Posterior vena cava (tissue), 2 donors: ENCODE results near the gene SYT12. TPM values are rescaled to one million over a fixed set of nuclear protein-coding genes. Genes with fewer than 3 reads are reported as not detected.

ENCODE experiments used
- DNase-seq: peaks from one replicate; pipeline ENCODE4 v3.0.0-alpha.2; 2020; ENCODE audit warnings: low spot score
- intact Hi-C, 2 donors: fragments of 100-400 bp; cut with DNase I; formaldehyde crosslinking; loops; one replicate each; pipeline versions ENCODE4 v1.14.1 to v1.14.2; 2022 to 2023
- total RNA-seq, 2 donors: library from RNA; stranded (reverse); fragmentation: NEBNext Ultra II Directional; extraction: Animal tissue kit (Norgen Biotek cat#: 25700); gene quantifications; one replicate each; pipeline ENCODE4 v1.2.1, GENCODE V29; 2021
- donor health status: DM: yes; HTN: yes; CAD: no.
- donor health status: DM: yes; HTN: yes; CAD: no.

The SYT12 gene
- total RNA-seq, 2 donors from 2014 or later: 0.37 to 0.67 TPM

- intact Hi-C loops: no loop called here
- DNase-seq: no peak
These were observed 28.4 kb downstream of the SYT12 start for GRCh38 chr11:67051180-67051893.

DNA sequence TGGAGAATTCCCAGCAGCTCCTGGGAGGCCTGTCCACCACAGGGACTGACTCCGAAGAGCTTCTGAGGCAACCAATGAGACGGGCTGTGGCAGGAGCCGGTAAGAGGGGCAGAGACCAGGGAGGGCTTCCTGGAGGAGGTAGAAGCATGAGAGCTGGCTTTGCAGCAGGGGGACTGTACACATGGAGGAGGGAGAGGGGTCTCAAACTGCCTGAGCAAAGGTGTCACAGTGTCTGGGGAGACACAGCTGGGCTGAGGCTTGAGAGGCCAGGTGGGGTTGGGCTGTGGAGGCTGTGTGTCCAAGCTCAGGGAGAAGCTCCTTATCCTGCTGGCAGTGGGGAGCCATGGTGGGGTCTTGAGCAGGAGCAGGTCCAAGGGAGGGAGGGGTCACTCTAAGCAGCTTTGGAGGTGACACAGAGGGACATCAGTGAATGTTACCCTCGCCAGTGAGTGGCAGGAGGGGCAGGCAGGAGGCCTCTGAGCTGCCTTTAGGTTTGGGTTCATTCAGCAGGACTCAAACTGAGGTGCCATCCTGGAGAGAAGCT lies 29.1 kb downstream of the SYT12 start:
- DNase-seq: no peak
- intact Hi-C loops: no loop called here

GRCh38 chr11:67052891-67053290 lies 30.0 kb downstream of the SYT12 start:
- no peak for DNase-seq
- intact Hi-C loops: no loop called here

DNA sequence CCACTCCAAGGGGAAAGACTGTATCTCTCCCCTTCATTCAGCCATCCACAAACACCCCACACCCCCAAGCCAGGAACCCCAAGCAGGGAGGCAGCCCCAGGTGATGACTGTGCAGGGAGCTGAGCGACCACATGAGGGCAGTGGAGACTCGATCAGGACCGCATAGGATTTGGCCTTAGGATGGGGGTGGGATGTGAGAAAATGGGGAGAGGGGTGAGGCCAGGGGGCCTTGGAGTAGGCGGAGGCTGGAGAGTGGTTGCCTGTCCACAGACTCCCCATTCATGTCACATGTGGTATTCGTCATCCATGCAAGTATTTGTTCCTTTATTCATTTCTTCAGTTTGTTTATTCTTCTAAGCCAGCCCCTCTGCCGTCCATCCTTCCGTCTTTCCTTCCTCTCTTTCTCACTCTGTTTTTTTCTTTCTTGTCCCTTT lies 31.0 kb downstream of the SYT12 start:
- DNase-seq: no peak
- intact Hi-C loops: no loop called here

- intact Hi-C loops: no loop called here
- DNase-seq: no peak
These were observed 31.5 kb downstream of the SYT12 start for GRCh38 chr11:67054346-67054835.

DNA sequence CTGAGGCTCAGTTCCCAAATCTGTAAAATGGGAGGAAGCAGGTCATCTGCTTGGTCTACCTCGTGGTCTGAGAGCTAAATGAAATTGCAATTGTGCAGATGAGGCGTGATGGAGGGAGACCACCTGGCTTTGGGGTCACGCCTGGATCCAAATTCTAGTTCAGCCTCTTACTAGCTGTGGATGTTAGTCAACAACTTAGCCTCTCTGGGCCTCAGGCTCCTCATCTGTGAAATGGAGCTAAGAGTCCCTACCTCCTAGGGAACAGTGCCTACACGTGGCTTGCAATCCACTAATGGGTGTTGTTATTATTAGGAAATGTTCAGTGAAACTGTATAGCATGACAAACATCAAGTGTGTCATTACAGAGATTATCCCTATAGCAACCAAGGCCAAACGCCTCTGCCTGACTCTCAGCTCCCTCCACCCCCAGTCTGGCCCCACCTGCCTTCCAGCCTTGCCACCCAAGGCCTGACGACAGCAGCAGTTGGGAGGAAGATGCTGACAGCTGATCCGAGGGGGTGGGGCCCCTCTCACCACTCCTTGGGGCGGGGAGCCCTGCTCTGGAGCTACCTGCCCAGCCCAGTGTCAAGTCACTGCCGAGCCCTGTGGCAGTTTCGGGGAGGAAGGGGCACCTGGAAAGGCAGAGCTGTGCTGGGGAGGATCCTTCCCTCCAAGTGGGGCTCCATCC lies 32.0 kb downstream of the SYT12 start:
- DNase-seq: no peak
- intact Hi-C loops: no loop called here

DNA sequence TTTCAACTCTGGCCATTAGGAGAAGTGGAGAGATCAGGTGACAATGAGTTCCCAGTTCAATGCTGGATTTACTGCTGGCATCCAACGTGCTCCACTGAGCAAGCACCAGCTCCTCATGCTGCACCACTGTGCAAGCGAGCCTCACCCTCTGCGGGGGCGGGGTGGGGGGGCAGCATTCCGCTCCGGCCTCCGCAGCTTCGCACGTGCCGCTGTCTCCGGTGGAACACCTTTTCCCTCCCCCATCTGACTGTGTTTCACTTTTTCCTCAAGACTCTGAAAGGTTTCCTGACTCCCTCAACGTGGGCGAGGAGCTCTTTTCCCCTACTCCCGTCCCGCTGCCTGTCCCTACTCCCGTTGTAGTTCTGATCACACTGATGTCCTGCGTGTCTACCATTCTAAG lies 32.9 kb downstream of the SYT12 start:
- intact Hi-C loops: no loop called here
- no peak for DNase-seq

DNA sequence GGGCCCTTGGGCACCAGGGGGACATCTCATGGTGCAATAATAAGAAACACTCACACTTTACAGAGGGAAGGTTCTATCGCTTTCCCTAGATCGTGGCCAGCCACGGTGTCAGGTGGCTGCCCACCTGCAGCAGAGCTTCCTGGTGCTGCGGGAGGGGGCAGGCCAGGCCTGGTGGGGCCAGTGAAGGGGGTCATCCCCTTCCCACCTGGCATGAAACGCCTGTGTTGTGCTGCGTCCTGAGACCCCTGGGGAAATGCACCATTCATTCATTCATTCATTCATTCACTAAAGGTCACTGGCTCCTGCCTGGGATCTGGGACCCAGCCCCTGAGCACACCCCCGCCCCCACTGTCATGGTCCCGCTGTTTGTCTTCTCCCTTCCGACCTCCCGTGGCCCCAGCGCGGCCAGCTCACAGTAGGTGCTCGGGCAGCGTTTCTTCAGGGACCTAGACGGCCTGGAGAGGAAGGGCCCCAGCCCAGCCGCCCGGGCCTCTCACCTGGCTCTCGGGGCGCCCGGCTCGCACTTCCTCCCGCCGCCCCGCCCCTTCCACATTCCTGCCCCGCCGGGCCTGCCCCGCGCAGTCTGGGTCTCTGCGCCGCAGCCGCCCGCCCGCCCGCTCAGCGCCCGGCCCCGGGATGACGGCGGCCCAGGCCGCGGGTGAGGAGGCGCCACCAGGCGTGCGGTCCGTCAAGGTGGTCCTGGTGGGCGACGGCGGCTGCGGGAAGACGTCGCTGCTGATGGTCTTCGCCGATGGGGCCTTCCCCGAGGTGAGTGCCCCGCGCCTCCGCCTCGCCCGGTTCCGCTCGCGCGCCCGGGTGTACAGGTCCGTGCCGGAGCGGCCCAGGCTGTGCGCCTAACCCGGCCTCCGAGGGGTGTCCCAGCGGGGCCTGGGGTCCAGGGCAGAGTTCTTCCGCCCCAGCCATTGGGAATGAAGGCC lies 33.6 kb downstream of the SYT12 start, which contains the start of gene RHOD:
Gene RHOD (plus strand): TSS at position 581 of the 938 bp plus-strand sequence. CDS start 56 bp downstream, at position 637.
- DNase-seq: no peak
- intact Hi-C loops: no loop called here

DNA sequence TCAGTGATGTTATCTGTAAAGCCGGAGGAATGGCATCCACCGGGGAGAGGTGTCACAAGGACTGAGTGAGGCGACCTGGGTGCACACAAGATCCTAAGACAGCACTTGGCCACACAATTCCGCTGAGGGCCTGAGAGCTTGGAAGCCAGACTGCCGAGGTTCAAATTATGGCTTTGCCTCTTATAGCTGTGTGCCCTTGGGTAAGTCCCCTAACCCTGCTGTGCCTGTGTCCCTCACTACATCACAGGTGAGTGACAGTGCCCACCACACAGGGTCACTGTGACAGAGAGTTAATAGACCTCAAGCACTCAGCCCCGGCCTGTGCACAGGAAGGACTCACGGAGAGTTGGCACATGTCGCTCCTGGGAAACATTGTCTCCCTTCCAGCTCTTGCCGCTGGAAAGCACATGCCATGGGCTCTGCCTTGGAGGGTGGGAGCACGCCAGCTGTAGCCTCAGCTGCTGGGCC lies 34.3 kb downstream of the SYT12 start:
- DNase-seq: no peak
- intact Hi-C loops: no loop called here

DNA sequence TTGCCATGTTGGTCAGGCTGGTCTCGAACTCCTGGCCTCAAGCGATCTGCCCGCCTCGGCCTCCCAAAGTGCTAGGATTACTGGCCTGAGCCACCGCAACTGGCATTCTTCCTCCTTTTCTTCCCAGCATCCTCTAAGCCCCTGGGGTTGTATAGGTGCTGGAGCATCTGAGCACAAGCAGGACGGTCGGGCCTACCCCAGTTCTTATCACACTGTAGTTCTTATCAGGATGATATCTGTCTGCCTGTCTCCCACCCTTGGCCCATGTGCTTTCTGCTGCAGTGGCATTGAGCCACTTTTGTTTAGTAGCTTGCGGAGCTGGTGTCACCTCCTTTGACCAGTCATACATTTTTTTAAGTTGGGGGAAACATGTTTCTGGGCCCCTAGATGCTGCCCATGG lies 35.6 kb downstream of the SYT12 start:
- DNase-seq: no peak
- intact Hi-C loops: no loop called here

DNA sequence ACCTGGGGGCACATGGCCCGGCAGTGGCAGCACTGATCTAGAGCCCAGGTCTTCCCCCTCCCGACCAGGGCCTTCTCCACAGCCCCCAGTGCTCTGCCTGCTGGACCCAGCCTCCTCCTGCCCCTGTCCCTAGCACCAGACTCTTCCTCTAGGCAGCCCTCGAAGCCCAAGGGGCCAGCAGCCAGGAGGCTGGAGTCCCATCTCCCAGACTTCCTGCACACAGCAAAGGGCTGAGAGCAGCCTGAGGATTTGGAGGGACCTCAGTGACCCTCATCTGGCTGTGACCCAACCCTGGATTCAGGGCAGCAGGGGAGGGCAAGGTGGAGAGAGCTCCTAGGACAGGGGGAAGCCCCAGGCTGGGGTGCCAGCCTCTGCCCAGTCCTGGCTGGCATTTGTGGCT lies 36.7 kb downstream of the SYT12 start:
- no peak for DNase-seq

DNA sequence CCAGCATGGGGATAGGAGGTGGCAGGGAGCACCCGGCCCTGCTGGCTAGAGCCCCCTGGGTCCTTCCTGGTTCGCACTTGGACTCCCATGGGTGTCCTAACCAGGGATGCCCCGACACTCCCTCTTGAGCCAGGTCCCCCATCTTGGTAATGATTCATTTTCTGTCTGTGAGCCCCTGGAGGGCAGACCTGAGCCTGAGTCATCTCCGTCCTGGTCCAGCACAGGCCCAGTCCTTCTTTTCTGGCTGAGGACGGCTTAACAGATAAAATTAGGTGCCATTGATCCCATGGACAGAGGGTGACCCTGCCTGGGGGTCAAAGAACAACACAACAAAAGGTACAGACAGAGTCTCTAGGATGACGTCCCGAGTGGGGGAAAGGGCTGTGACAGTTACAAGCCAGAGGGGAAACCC lies 37.2 kb downstream of the SYT12 start:
- DNase-seq: no peak
- intact Hi-C loops: no loop called here

More for the DNA sequence above, 36.7 kb downstream of the SYT12 start:
- intact Hi-C loops: no loop called here

DNA sequence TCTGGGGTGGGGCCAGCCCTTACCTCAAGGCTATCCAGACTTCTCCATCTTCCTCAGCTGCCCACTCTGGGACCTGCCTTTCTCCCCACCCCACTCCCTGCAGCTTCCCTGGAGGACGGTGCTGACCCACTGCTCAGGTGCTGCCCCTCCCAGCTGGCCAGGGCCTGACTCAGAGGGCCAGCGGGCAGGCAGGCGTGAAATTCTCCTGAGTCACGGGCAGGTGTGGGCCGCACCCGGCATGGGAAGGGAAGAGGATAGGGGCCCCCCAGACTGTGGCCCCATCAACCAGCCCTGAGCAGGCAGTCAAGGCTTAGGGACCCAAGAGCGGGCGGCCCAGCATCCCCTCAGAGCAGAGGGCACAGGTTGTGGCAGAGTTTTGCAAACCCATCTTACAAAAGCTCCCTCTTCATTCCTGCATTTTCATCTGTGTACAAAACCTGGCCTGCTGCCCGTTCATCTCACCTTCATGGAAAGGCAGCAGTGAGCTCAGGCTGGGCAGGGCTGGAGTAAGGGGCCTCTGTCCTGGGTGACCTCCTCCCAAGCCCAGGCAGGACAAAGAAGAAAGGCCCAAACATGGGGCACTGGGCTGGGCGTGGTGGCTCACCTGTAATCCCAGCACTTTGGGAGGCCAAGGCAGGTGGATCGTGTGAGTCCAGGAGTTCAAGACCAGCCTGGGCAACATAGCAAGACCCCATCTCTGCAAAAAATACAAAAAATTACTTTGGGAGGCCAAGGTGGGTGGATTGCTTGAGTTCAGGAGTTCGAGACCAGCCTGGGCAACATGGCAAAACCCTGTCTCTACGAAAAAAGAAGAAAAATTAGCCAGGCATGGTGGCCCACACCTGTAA lies 39.8 kb downstream of the SYT12 start:
- intact Hi-C loops: no loop called here
- DNase-seq: no peak

DNA sequence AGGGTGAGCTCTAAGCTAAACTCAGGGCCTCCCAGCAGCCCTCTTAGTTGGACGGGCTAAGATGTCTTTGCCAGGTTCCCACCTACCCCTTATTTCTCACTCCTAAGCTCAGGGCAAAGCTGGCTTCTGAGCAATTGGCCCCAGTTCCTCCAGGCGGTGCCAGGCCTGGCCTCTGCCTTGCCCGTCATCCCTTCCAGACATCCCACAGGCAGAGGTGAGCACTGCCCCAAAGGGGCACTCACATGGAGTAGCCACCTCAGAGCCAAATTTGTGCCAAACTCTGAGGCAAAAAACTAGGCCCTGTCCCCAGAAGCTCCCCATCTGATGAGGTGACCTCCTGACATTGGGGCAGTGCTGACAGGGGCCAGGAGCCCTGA lies 43.4 kb downstream of the SYT12 start:
- intact Hi-C loops: no loop called here
- no peak for DNase-seq

DNA sequence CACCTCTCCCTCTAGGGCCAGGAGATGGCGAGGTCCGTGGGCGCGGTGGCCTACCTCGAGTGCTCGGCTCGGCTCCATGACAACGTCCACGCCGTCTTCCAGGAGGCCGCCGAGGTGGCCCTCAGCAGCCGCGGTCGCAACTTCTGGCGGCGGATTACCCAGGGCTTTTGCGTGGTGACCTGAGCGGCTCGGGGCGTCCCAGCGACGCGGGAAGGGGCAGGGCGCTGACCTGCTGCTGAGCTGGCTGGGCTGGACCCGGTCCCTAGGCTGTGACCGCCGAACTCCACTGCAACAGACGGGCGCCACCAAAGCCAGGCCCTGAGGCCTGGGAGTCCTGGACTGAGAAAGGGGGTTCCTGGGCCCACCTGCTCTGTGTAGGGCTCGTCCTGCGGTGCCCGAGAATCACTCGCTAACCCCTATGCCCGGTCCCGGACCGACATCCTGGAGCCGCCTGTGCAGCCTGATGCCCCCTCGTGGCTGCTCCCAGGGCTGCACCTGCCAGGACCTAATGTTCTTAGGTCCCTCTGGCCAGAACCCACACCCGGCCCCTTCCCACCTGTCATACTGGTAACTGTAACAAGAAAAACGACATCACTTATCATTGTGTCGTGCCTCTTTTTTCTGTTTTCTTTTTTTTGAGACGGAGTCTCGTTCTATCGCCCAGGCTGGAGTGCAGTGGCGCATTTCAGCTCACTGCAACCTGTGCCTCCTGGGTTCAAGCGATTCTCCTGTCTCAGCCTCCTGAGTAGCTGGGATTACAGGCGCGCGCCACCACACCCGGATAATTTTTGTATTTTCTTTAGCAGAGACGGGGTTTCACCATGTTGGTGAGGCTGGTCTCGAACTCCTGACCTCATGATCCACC lies 48.7 kb downstream of the SYT12 start:
- intact Hi-C loops: no loop called here
- DNase-seq: peak; percentile 93

DNA sequence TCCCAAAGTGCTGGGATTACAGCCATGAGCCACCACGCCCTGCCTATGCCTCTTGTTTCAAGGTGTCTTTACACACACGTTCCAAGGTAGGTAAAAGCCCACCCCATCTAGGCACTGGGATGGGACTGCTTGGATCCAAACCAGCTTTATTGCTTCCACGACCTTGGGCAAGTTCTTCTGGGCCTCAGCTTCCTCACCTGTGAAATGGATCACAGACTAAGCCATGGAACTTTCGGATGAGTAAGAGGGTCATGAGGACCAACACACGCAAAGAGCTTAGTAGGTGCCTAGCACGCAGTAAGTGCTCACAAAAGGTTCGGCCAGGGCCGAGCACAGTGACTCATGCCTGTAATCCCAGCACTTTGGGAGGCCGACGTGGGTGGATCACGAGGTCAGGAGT lies 49.4 kb downstream of the SYT12 start:
- intact Hi-C loops: no loop called here
- no peak for DNase-seq

DNA sequence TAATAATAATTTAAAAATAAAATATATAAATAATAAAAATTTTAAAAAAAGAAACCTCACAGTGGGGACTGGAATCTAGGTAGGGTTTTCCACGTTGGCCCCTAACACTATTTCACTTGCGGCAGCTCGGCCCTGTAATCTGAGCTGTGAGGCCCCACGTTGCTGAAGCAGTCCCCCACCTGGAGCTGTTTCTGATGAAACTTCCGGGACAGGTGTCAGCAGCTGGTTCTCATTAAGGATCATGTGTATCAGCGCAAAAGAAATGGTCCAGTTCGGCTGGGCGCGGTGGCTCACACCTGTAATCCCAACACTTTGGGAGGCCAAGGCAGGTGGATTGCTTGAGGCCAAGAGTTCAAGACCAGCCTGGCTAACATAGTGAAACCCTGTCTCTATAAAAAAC lies 51.0 kb downstream of the SYT12 start:
- intact Hi-C loops: no loop called here

GRCh38 chr11:67076202-67076601 lies 53.3 kb downstream of the SYT12 start:
- no peak for DNase-seq
- intact Hi-C loops: no loop called here

More for the DNA sequence above, 51.0 kb downstream of the SYT12 start:
- DNase-seq: no peak
